Motor neuron (in vitro differentiated cells): ENCODE measurements around the gene ATP13A3. TPM values are rescaled to one million over a fixed set of nuclear protein-coding genes. Genes with fewer than 3 reads are reported as not detected.

Experiments used
- ATAC-seq, 8 experiments: fragments of 200-7000 bp; cut with Tn5 transposase; replicated peaks in 6 of 8; 2 replicates each; pipeline ENCODE4 v1.8.0; 2021; ENCODE audit warnings: mild to moderate bottlenecking in 8 of 8, moderate library complexity in 8 of 8
- H3K27ac ChIP-seq, 2 donors: fragments of 250-450 bp; sonication (Bioruptor Pico); 2 replicates each; pipeline ENCODE4 v1.9.0; 2021; ENCODE audit warnings: antibody characterized with exemption in 2 of 2, mild to moderate bottlenecking in 2 of 2, moderate library complexity in 1 of 2
- H3K4me1 ChIP-seq, 2 donors: fragments of 250-450 bp; sonication (Bioruptor Pico); replicated peaks in 1 of 2; 2 replicates each; pipeline ENCODE4 v1.6.1; 2021; ENCODE audit warnings: antibody characterized with exemption in 2 of 2, mild to moderate bottlenecking in 2 of 2, moderate library complexity in 1 of 2
- H3K4me3 ChIP-seq, 5 donors: fragments of 250-450 bp; sonication (Bioruptor Pico); 2 replicates each; pipeline ENCODE4 v1.9.0; 2021; ENCODE audit warnings: antibody characterized with exemption in 5 of 5, mild to moderate bottlenecking in 5 of 5, moderate library complexity in 4 of 5
- WGBS, 10 experiments: fragments of 450-650 bp; shearing (Covaris generic); methylation state at CpG; one replicate each; pipeline ENCODE4 v1.0.0; 2022; 5-methylcytosine and 5-hydroxymethylcytosine counted together
- in situ Hi-C, 9 experiments: fragments of 400-800 bp; cut with MboI; loops; one replicate each; pipeline ENCODE4 v1.15.0; 2021; ENCODE audit warnings: low sequenced_read_pairs in 9 of 9, low pct_unique_long_range_greater_than_20kb in 2 of 9; ENCODE audit not compliant: unreplicated experiment in 9 of 9
- total RNA-seq, 8 experiments: library from RNA; unstranded; fragments of 300-600 nt; gene quantifications; 2 replicates each; pipeline versions ENCODE4 v1.2.3 to v1.2.4, GENCODE V29; 2022

The ATP13A3 gene
- total RNA-seq, 8 experiments from 2014 or later = 17.8 to 67.9 (median 43.5) TPM

- H3K4me3 ChIP-seq = no peak overlapping the region
- H3K27ac ChIP-seq = no peak overlapping the region
- peaks cover 5 to 6% of the 10 kb centered on the region in 2 donors for H3K4me1 ChIP-seq
- WGBS, 10 experiments = 25 to 100% (median 97%) methylated on average over 1 to 2 of the region's 2 CpGs
- ATAC-seq = no peak
- in situ Hi-C loops = no loop called here
Measured at GRCh38 chr3:194466761-194467356, 19.9 kb downstream of the ATP13A3 start.

GRCh38 chr3:194465920-194466570 lies 20.8 kb downstream of the ATP13A3 start:
- ATAC-seq = no peak
- WGBS, 10 experiments = 36 to 87% (median 74%) methylated on average over 3 to 5 of the region's 5 CpGs
- H3K4me1 ChIP-seq = peaks cover 5 to 6% of the 10 kb centered on the region in 2 donors
- no peak overlapping the region for H3K27ac ChIP-seq
- in situ Hi-C loops = no loop called here
- H3K4me3 ChIP-seq = no peak overlapping the region

GRCh38 chr3:194465246-194465645 lies 21.6 kb downstream of the ATP13A3 start:
- whole genome bisulfite sequencing, 10 experiments = 80 to 100% (median 90%) methylated on average over 1 to 7 of the region's 7 CpGs
- in situ Hi-C loops = no loop called here
- Histone ChIP-seq H3K4me3 (no peak overlapping the region), H3K4me1 (peaks cover 5 to 6% of the 10 kb centered on the region in 2 donors), H3K27ac (no peak overlapping the region)
- ATAC-seq = no peak

GRCh38 chr3:194464692-194465091 lies 22.1 kb downstream of the ATP13A3 start:
- Histone ChIP-seq H3K4me1 (peaks cover 5 to 6% of the 10 kb centered on the region in 2 donors), H3K4me3 (no peak overlapping the region), H3K27ac (no peak overlapping the region)
- in situ Hi-C loops = no loop called here
- no peak for ATAC-seq
- WGBS, 10 experiments = 33 to 100% (median 100%) methylated on average over 1 of the region's 1 CpG; no CpG with 5 or more reads in 2 of the 10 experiments

GRCh38 chr3:194462936-194463335 lies 23.9 kb downstream of the ATP13A3 start:
- in situ Hi-C loops = no loop called here

GRCh38 chr3:194460566-194460965 lies 26.2 kb downstream of the ATP13A3 start:
- H3K4me3 ChIP-seq = no peak overlapping the region
- H3K4me1 ChIP-seq = no peaks in the 10 kb centered on the region
- no peak for ATAC-seq
- 67 to 100% (median 88%) methylated on average over 2 to 5 of the region's 5 CpGs; no CpG with 5 or more reads in 1 of the 10 experiments for WGBS, 10 experiments
- no peak overlapping the region for H3K27ac ChIP-seq
- in situ Hi-C loops = no loop called here

More at GRCh38 chr3:194462936-194463335, 23.9 kb downstream of the ATP13A3 start:
- no peak overlapping the region for H3K4me3 ChIP-seq
- H3K4me1 ChIP-seq = peaks cover 5 to 6% of the 10 kb centered on the region in 2 donors
- 71 to 100% (median 100%) methylated on average over 1 to 2 of the region's 2 CpGs; no CpG with 5 or more reads in 1 of the 10 experiments for WGBS, 10 experiments
- H3K27ac ChIP-seq = no peak overlapping the region
- no peak for ATAC-seq

- WGBS, 10 experiments = 50 to 100% (median 93%) methylated on average over 1 to 5 of the region's 5 CpGs; no CpG with 5 or more reads in 5 of the 10 experiments
- in situ Hi-C loops = no loop called here
- Histone ChIP-seq H3K27ac (no peak overlapping the region), H3K4me1 (no peaks in the 10 kb centered on the region), H3K4me3 (no peak overlapping the region)
- ATAC-seq = no peak
Measured at GRCh38 chr3:194458131-194458530, 28.7 kb downstream of the ATP13A3 start.

- Histone ChIP-seq H3K4me3 (no peak overlapping the region), H3K27ac (no peak overlapping the region), H3K4me1 (no peaks in the 10 kb centered on the region)
- ATAC-seq = no peak
- in situ Hi-C loops = no loop called here
- WGBS, 10 experiments = 91 to 100% (median 100%) methylated on average over 1 of the region's 1 CpG; no CpG with 5 or more reads in 3 of the 10 experiments
Measured at GRCh38 chr3:194455481-194455880, 31.3 kb downstream of the ATP13A3 start.

- Histone ChIP-seq H3K4me1 (no peaks in the 10 kb centered on the region), H3K4me3 (no peak overlapping the region), H3K27ac (no peak overlapping the region)
- WGBS, 10 experiments = 31 to 100% (median 78%) methylated on average over 1 to 5 of the region's 5 CpGs
- in situ Hi-C loops = no loop called here
- peak in 3 of 8 experiments; percentile 57 to 93 (median 65) for ATAC-seq
Measured at GRCh38 chr3:194450341-194450740, 36.5 kb downstream of the ATP13A3 start.

- WGBS, 10 experiments = 62 to 100% (median 95%) methylated on average over 2 to 3 of the region's 3 CpGs; no CpG with 5 or more reads in 1 of the 10 experiments
- no peak for ATAC-seq
- Histone ChIP-seq H3K4me3 (no peak overlapping the region), H3K27ac (no peak overlapping the region), H3K4me1 (no peaks in the 10 kb centered on the region)
- in situ Hi-C loops = no loop called here
Measured at GRCh38 chr3:194449913-194450312, 36.9 kb downstream of the ATP13A3 start.

- H3K4me3 ChIP-seq = no peak overlapping the region
- WGBS, 10 experiments = 100% methylated on average over 1 of the region's 1 CpG; no CpG with 5 or more reads in 6 of the 10 experiments
- H3K27ac ChIP-seq = no peak overlapping the region
- H3K4me1 ChIP-seq = no peaks in the 10 kb centered on the region
- no peak for ATAC-seq
- in situ Hi-C loops = no loop called here
Measured at GRCh38 chr3:194447657-194448056, 39.1 kb downstream of the ATP13A3 start.

GRCh38 chr3:194447161-194447560 lies 39.6 kb downstream of the ATP13A3 start:
- Histone ChIP-seq H3K4me3 (no peak overlapping the region), H3K27ac (no peak overlapping the region), H3K4me1 (no peaks in the 10 kb centered on the region)
- in situ Hi-C loops = no loop called here
- WGBS, 10 experiments = 84 to 100% (median 98%) methylated on average over 3 to 6 of the region's 6 CpGs
- no peak for ATAC-seq

- 85 to 100% (median 92%) methylated on average over 3 to 4 of the region's 4 CpGs for WGBS, 10 experiments
- Histone ChIP-seq H3K27ac (no peak overlapping the region), H3K4me1 (no peaks in the 10 kb centered on the region), H3K4me3 (no peak overlapping the region)
- ATAC-seq = no peak
- in situ Hi-C loops = no loop called here
Measured at GRCh38 chr3:194446754-194447153, 40.0 kb downstream of the ATP13A3 start.
